ENCODE results near the gene GNAT1. TPM values are rescaled to one million over a fixed set of nuclear protein-coding genes. Genes with fewer than 3 reads are reported as not detected.

The GNAT1 gene
- total RNA-seq, 6 donors from 2014 or later: 0.10 to 0.40 TPM; not detected in 4

GRCh38 chr3:50192689-50193141 is 1.3 kb downstream of the GNAT1 start:
- H3K4me1 ChIP-seq: peaks cover 12 to 30% (median 21%) of the 10 kb centered on the region in 4 donors
- peak in 1 of 2 donors; percentile 63 for DNase-seq
- peaks cover 0 to 9% (median 3%) of the 10 kb centered on the region in 4 donors for H3K36me3 ChIP-seq
- H3K27me3 ChIP-seq: peaks cover 2 to 22% (median 14%) of the 10 kb centered on the region in 4 donors
- no peak overlapping the region for H3K4me3 ChIP-seq
- ATAC-seq (ENCODE audit: low FRiP score in 2 of 2): peak in 1 of 2 donors; percentile 71
- H3K9me3 ChIP-seq: no peaks in the 10 kb centered on the region
- WGBS, 2 donors: 0 to 9% methylated on average over 1 to 16 of the region's 21 CpGs
- no peak overlapping the region for H3K27ac ChIP-seq
- TF ChIP-seq CTCF (IDR thresholded peaks at IDR 0.05): peak; percentile 86 to 95 (median 92)
- no peak for TF ChIP-seq POLR2AphosphoS5 (IDR thresholded peaks at IDR 0.05)
- TF ChIP-seq EP300 (IDR thresholded peaks at IDR 0.05): no peak
- no peak for TF ChIP-seq POLR2A (IDR thresholded peaks at IDR 0.05)

- Histone ChIP-seq H3K4me3 (no peak overlapping the region), H3K4me1 (peaks cover 12 to 30% (median 21%) of the 10 kb centered on the region in 4 donors), H3K9me3 (no peaks in the 10 kb centered on the region), H3K27ac (no peak overlapping the region), H3K36me3 (peaks cover 0 to 4% (median under 1%) of the 10 kb centered on the region in 4 donors), H3K27me3 (peaks cover 2 to 22% (median 14%) of the 10 kb centered on the region in 4 donors)
- TF ChIP-seq CTCF (IDR thresholded peaks at IDR 0.05) (no peak), EP300 (IDR thresholded peaks at IDR 0.05) (no peak), POLR2A (IDR thresholded peaks at IDR 0.05) (no peak), POLR2AphosphoS5 (IDR thresholded peaks at IDR 0.05) (no peak)
- no peak for ATAC-seq (ENCODE audit: low FRiP score in 2 of 2)
- WGBS, 2 donors: 42 to 46% methylated on average over 23 to 26 of the region's 36 CpGs
- no peak for DNase-seq
These were observed 1.9 kb downstream of the GNAT1 start for GRCh38 chr3:50193286-50193685.

GRCh38 chr3:50193746-50194127 is 2.3 kb downstream of the GNAT1 start:
- ATAC-seq (ENCODE audit: low FRiP score in 2 of 2) (no peak), DNase-seq (no peak)
- H3K4me1 ChIP-seq: peaks cover 12 to 30% (median 21%) of the 10 kb centered on the region in 4 donors
- H3K27me3 ChIP-seq: peaks cover 2 to 22% (median 14%) of the 10 kb centered on the region in 4 donors
- TF ChIP-seq POLR2A (IDR thresholded peaks at IDR 0.05) (no peak), POLR2AphosphoS5 (IDR thresholded peaks at IDR 0.05) (no peak), CTCF (IDR thresholded peaks at IDR 0.05) (no peak), EP300 (IDR thresholded peaks at IDR 0.05) (no peak)
- no peak overlapping the region for H3K27ac ChIP-seq
- H3K36me3 ChIP-seq: no peaks in the 10 kb centered on the region
- WGBS, 2 donors: 34% methylated on average over 21 of the region's 34 CpGs; no CpG with 5 or more reads in 1 of the 2 donors
- H3K9me3 ChIP-seq: no peaks in the 10 kb centered on the region
- no peak overlapping the region for H3K4me3 ChIP-seq

GRCh38 chr3:50194128-50194902 is 2.9 kb downstream of the GNAT1 start:
- Histone ChIP-seq H3K36me3 (no peaks in the 10 kb centered on the region), H3K27me3 (peaks cover 2 to 22% (median 14%) of the 10 kb centered on the region in 4 donors), H3K4me3 (peak overlapping the region in 1 of 4 donors; percentile 13), H3K4me1 (peaks cover 12 to 30% (median 18%) of the 10 kb centered on the region in 4 donors), H3K9me3 (no peaks in the 10 kb centered on the region), H3K27ac (no peak overlapping the region)
- DNase-seq: peak; percentile 70 to 96
- no peak for TF ChIP-seq POLR2AphosphoS5 (IDR thresholded peaks at IDR 0.05)
- peak; percentile 62 to 92 (median 85) for TF ChIP-seq CTCF (IDR thresholded peaks at IDR 0.05)
- no peak for TF ChIP-seq EP300 (IDR thresholded peaks at IDR 0.05)
- peak; percentile 53 to 76 for ATAC-seq (ENCODE audit: low FRiP score in 2 of 2)
- WGBS, 2 donors: 15 to 46% methylated on average over 3 to 57 of the region's 70 CpGs

All from upper lobe of left lung (tissue), 6 donors.